Superior temporal gyrus (tissue), 1 donor: ENCODE data around the gene MMP25.
"Not testable (repeated sequence)": the region's sequence is repeated elsewhere in the genome, so short reads cannot be mapped to it uniquely, and the experiment has no call there.

Source experiments
- DNase-seq: peaks from one replicate; pipeline ENCODE4 v3.0.0-alpha.2; 2016; ENCODE audit errors: extremely low spot score

MMP25 gene

GRCh38 chr16:3072148-3072547 is 25.8 kb downstream of the MMP25 start:
- not testable (repeated sequence) for DNase-seq

DNA sequence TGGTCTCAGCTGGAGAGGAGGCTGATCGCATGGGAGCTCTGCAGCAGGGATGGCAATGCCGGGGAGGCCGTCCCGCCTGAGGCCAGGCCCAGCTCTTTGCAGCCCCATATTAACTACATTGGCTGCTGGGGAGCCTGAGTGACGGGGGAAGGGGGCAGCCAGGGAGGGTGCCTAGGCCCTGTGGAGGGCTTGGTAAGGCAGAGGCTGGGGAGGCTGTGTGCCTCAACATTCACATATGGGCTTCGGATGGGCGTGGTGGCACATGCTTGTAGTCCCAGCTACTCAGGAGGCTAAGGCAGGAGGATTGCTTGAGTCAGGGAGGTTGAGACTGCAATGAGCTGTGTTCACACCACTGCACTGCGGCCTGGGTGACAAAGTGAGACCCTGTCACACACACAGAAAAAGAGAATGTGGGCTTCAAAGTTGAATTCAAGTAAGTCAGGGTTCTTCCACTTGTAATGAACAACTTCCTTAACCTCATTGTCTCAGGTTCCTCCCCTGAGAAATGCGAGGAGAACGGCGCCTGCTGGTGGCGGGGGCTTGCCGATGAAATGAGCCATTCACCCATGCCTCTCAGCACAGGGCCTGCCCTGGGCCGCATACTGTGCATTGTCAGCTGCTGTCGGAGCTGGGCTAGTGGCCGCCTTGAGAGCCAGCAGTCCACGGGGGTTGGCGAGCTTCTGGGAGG is 26.4 kb downstream of the MMP25 start:
- DNase-seq: not testable (repeated sequence)

DNA sequence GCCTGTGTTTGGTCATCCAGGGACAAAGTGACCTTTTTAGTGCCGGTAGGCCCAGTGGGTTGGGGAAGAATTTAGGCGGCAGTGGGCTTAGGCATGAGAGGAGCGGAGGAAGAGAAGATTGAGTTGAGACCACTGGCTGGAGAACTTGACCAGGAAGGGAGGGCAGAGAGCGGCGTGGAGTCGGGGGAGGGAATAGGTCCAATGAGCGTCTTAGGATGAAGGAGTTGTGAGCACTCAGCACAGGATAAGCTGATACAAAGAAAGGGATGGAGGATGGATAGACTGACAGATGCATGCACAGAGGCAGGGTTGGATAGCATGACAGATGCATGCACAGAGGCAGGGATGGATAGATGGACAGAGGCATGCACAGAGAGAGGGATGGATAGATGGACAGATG is 27.1 kb downstream of the MMP25 start:
- no peak for DNase-seq

- DNase-seq: no peak
These were observed 28.6 kb downstream of the MMP25 start for GRCh38 chr16:3074860-3075522.

- no peak for DNase-seq
These were observed 29.2 kb downstream of the MMP25 start for GRCh38 chr16:3075523-3075915.

DNA sequence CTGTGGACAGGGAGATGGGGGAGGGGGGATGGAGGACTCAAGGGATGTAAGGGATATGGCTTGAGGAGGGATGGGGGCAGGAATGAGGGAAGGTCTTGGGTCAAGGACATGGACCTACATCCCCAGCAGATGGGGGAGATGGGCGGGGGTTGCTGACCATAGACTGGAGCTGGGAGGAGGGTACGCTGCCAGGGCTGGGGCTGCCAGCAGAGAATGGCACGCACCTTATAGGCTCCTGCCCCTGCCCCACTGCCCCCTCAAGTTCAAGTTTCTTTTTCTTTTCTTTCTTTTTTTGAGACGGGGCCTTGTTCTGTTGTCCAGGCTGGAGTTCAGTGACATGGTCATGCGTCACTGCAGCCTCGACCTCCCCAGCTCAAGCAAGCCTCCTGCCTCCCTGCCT is 29.6 kb downstream of the MMP25 start:
- DNase-seq: not testable (repeated sequence)

- DNase-seq: no peak
These were observed 30.2 kb downstream of the MMP25 start for GRCh38 chr16:3076577-3076976.

- no peak for DNase-seq
These were observed 33.7 kb downstream of the MMP25 start for GRCh38 chr16:3080024-3080423.

GRCh38 chr16:3081957-3082356 is 35.6 kb downstream of the MMP25 start:
- not testable (repeated sequence) for DNase-seq

- not testable (repeated sequence) for DNase-seq
These were observed 37.0 kb downstream of the MMP25 start for GRCh38 chr16:3083408-3083807.

DNA sequence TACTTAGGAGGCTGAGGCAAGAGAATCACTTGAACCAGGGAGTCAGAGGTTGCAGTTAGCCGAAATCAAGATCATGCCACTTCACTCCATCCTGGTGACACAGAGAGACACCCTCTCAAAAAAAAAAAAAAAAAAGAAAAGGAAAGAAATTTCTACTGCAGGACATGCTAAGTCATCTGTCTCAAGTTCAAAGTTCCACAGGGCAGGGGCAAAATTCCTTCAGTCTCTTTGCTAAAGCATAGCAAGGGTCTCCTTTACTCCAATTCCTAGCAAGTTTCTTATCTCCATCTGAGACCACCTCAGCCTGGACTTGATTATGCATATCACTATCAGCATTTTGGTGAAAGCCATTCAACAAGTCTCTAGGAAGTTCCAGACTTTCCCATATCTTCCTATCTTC is 38.1 kb downstream of the MMP25 start:
- no peak for DNase-seq

DNA sequence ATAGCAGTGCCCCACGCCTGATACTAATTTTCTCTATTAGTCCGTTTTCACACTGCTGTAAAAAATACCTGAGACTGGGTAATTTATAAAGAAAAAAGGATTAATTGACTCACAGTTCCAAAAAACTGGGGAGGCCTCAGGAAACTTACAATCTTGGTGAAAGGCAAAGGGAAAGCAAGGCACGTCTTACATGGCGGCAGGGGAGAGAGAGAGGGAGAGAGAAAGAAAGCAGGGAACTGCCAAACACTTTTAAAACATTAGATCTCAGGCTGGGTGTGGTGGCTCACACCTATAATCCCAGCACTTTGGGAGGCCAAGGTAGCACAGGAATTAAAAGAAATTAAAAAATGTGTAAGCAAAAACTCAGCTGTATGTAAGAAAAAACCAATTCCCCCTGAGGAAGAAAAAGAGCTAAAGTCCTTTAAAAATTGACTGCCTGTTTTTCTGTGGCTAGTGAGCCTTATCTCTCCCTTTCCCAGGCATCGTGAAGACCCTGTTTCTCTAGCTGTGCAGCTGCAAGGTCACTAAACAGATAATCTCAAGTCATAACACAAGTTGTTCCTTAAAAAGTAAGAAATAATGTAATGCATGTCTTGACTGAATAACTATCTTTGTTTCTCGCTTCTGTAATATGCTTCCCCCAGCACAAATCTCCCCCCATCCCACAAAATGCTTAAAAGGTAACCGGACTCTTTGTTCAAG is 38.8 kb downstream of the MMP25 start:
- no peak for DNase-seq

GRCh38 chr16:3085868-3086595 is 39.7 kb downstream of the MMP25 start:
- DNase-seq: no peak

GRCh38 chr16:3086596-3087242 is 40.4 kb downstream of the MMP25 start:
- no peak for DNase-seq

DNA sequence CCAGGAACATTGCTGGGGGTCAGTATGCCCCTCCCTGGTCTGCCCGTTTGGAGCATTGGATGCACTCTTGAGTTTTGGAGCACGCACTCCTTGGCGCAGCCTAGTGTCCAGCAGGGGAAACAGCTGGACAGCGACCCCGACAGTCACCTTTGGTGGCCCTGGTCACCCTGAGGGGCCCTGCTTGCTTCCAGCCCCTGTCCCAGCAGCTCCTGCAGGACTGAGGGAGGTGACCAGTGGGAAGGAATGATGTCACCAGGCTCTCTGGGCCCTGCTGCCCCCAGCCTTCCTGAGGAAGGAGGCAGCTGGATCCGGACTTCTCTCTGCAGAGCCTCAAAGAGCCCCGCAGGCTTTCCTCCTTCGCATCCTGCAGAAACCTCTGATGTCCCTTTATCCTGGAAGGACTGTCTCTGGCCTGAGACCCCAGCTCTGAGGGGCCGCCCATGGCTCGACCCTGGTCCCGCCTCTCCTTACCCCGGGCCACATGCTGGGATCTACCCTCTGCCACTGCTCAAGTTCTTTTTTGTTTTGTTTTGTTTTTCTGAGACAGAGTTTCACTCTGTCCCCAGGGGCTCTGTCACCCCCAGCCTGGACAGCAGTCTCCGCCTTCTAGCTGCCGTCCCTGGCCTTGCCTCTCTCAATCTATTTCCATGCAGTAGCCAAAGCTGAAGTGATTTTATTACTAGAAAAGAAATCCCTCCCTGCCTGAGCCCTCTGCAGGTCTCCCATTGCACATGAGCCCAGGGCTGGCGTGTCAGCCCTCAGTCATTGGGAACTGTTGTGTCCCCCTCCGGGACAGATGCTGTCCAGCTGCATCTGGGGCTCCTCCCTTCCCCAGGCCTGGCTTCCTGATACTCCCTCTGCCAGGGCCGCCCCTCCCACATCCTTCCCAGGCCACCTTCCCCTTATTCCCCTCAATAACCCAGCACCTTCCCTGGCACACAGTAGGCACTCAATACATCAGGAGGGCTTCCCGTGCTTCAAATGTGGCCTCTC is 41.2 kb downstream of the MMP25 start:
- no peak for DNase-seq

- no peak for DNase-seq
These were observed 42.1 kb downstream of the MMP25 start for GRCh38 chr16:3088450-3088849.

DNA sequence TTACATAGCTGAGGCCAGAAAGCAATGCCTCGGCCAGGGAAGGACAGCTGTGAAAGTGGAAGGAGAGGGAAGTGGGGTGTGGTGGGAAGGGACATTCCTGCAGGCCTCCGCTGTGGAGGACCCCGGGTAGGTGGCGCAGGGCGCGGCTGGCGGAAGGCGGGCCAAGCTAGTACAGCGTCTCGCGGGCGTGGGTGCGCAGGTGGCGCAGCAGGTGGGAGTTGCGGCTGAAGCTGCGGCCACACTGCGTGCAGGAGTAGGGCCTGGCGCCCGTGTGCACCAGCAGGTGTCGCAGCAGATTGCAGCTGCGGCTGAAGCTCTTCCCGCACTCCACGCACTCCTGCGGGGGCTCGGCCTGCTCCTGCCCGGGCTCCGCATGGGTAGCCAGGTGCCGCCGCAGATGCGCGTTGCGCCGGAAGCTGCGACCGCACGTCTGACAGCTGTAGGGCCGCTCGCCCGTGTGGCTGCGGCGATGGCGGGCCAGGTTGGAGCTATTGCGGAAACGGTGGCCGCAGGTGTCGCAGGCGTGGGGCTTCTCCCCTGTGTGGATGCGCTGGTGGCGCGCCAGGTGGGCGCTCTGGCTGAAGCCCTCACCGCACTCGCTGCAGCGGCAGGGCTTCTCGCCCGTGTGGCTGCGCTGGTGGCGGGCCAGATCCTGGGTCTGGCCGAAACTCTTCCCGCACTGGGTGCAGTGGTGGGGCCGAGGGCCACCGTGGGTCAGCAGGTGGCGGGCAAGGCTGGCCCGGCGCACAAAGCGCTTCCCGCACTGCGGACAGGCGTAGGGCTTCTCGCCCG is 42.8 kb downstream of the MMP25 start:
- DNase-seq: no peak

DNA sequence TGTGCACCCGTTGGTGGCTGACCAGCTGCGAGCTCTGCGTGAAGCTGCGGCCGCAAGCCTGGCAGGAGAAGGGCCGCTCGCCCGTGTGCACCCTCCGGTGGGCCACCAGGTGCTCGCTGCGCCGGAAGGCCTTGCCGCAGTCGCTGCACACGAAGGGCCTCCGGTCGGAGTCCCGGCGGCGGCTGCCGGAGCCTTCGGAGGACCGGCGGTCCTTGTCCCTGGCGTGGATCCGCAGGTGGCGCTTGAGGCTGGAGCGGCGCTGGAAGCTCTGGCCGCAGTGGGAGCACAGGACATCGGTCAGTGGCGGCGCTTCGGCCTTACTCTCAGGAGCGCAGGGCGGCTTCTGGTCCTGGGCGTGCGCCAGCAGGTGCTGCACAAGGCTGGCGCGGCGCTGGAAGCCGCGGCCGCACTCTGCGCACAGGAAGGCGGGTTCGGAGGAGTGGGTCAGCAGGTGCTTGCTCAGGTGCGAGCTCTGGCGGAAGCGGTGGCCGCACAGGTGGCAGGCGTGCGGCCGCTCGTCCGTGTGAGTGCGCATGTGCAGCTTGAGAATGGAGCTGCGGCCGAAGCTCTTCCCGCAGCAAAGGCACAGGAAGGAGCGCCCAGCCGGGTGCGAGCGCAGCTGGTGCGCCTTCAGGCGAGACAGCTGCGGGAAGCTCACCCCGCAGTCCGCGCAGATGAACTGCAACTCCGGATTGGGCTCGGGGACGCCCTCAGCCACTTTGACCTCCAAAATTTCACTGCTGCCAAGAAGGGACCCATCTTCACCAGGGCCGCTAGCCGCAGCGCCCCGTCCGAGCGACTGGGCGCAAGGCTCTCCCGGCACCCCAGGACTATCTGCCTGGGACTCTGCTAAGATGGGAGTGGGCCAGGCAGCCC is 43.6 kb downstream of the MMP25 start:
- DNase-seq: no peak

DNA sequence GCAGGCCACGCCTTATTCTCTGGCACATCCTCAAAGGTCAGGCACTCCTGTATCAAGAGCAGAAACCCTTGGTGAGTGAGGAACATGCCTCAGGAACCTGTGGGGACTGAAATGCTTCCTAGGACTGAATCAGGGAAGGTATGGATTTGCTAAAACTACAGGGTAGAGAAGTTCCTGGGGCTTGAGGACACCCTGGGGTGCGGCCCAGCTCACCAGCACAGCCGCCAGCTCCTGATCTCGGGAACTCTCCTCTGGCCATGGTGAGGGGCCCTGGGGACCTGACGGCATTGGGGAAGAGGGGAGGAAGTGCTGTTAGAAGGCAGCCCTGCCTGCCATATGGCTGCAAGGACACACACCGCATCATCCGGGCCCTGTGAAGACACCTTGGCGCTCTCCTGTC is 45.2 kb downstream of the MMP25 start:
- no peak for DNase-seq
